ENCODE results near the gene PNMA1. TPM values are rescaled to one million over a fixed set of nuclear protein-coding genes. Genes with fewer than 3 reads are reported as not detected.
A peak's percentile ranks its signal among the peaks of the same experiment; 100 is the strongest.

The PNMA1 gene
- total RNA-seq, 2 experiments from 2014 or later: 6.0 to 14.5 TPM

DNA sequence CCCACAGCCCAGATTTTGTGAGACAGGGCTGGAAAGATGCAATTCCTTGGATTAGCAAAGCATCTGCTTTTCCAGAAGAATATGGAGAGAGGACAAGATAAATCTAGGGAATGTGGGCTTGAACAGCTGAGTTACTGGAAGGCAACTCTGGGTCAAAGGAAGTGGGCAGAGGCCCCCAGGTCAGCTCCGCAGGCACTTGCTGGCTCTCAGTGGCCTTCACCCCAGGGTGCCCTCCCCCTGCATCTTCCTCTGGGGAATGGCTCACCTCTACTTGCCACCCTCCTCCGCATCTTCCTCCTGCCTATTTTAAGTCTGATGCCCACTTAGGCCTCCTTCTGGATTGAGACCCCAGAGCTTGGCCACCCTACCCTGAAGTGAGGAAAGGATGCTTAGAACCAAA is 10.5 kb upstream of the PNMA1 start:
- Histone ChIP-seq H3K9me3 (ENCODE audit: low read length) (no peaks in the 10 kb centered on the region), H3K4me3 (ENCODE audit: low read depth, low read length, poor library complexity, severe bottlenecking) (no peak overlapping the region), H4K20me1 (ENCODE audit: insufficient read depth, low read length) (no peaks in the 10 kb centered on the region), H3K27ac (ENCODE audit: low read depth, low read length, poor library complexity, severe bottlenecking) (no peak overlapping the region), H3K4me2 (ENCODE audit: low read length) (no peak overlapping the region), H3K9me2 (ENCODE audit: insufficient read depth, low read length) (no peaks in the 10 kb centered on the region), H3K79me2 (ENCODE audit: insufficient read depth, low read depth, low read length) (peaks cover 12% of the 10 kb centered on the region; the same call in 1 of the 2 replicates), H3K36me3 (ENCODE audit: insufficient read depth, low read length) (peaks cover 99% of the 10 kb centered on the region), H3K4me1 (ENCODE audit: insufficient read depth, low read length, poor library complexity, severe bottlenecking) (peaks cover 9% of the 10 kb centered on the region), H2AFZ (ENCODE audit: low read length) (no peak overlapping the region)
- ChIA-PET POLR2A (interaction anchor here (1.6 kb wide), 1 partner anchor 10 kb away, joined by 3 read pairs; no protein-coding TSS in a partner anchor), CTCF (ENCODE audit: unreplicated experiment) (no interaction called here)
- DNase-seq (ENCODE audit: low spot score): no peak
- no TSS peak for BruUV-seq (replicated peaks)
- TF ChIP-seq, protein P1, sequence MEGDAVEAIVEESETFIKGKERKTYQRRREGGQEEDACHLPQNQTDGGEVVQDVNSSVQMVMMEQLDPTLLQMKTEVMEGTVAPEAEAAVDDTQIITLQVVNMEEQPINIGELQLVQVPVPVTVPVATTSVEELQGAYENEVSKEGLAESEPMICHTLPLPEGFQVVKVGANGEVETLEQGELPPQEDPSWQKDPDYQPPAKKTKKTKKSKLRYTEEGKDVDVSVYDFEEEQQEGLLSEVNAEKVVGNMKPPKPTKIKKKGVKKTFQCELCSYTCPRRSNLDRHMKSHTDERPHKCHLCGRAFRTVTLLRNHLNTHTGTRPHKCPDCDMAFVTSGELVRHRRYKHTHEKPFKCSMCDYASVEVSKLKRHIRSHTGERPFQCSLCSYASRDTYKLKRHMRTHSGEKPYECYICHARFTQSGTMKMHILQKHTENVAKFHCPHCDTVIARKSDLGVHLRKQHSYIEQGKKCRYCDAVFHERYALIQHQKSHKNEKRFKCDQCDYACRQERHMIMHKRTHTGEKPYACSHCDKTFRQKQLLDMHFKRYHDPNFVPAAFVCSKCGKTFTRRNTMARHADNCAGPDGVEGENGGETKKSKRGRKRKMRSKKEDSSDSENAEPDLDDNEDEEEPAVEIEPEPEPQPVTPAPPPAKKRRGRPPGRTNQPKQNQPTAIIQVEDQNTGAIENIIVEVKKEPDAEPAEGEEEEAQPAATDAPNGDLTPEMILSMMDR (conservative IDR thresholded peaks at IDR 0.05; ENCODE audit: low read length): no peak
- no peak for TF ChIP-seq EZH2phosphoT487 (IDR thresholded peaks at IDR 0.05; ENCODE audit: borderline replicate concordance, low read depth, low read length)
- intact Hi-C loops (cut with micrococcal nuclease; ENCODE audit: unreplicated experiment): no loop called here

DNA sequence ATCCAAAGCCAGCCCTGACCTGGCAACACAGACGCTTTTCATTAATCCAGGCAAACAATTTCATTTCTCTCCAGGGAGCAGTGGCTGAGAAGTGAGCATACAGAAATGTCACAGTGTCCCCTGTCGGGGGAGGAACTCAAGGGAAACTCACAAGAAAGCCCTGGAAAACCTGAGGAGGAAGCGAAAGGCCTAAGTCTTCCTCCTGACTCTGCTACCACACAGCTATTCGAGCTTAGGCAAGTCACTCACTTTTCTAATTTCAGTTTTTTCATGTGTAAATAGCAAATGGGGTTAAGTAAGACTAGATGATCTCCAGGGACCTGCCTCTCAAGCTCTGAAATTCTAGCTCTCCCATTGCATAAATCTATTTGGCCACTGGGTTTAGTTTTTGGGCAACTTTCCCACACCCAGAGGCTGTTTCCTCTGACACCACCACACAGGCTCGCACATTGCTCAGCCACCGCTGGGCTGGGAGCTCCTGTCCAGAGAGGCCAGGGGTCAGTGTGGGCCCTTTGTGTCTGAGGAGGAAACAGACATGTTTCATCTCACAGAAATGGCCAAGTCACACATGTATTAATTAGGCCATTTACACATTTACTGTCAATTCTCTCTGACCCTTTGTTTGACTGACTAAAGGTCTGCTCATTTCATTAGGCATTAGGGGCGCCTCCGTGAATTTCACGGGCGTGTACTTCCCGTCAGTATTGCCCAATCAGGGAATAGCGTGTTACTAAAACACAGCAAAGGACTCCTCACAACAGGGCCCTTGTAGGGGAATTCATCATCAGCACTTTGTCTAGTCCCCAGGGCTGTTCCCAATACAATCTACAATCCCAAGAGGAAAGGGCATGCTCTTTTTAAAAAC is 9.8 kb upstream of the PNMA1 start:
- ChIA-PET POLR2A (interaction anchor here (1.2 to 1.6 kb wide), 2 partner anchors 11 to 17 kb away, joined by 3 read pairs; no protein-coding TSS in a partner anchor), CTCF (ENCODE audit: unreplicated experiment) (interaction anchor here (0.6 kb wide), 1 partner anchor 10 kb away, joined by 3 read pairs; no protein-coding TSS in a partner anchor)
- Histone ChIP-seq H3K79me2 (ENCODE audit: insufficient read depth, low read depth, low read length) (peaks cover 12% of the 10 kb centered on the region; the same call in 1 of the 2 replicates), H3K4me2 (ENCODE audit: low read length) (no peak overlapping the region), H2AFZ (ENCODE audit: low read length) (no peak overlapping the region), H3K4me1 (ENCODE audit: insufficient read depth, low read length, poor library complexity, severe bottlenecking) (peaks cover 7% of the 10 kb centered on the region), H3K27ac (ENCODE audit: low read depth, low read length, poor library complexity, severe bottlenecking) (no peak overlapping the region), H3K36me3 (ENCODE audit: insufficient read depth, low read length) (peaks cover 98% of the 10 kb centered on the region), H3K9me2 (ENCODE audit: insufficient read depth, low read length) (no peaks in the 10 kb centered on the region), H3K9me3 (ENCODE audit: low read length) (no peaks in the 10 kb centered on the region), H4K20me1 (ENCODE audit: insufficient read depth, low read length) (no peaks in the 10 kb centered on the region), H3K4me3 (ENCODE audit: low read depth, low read length, poor library complexity, severe bottlenecking) (no peak overlapping the region)
- intact Hi-C loops (cut with micrococcal nuclease; ENCODE audit: unreplicated experiment): no loop called here
- TF ChIP-seq, protein P1 (conservative IDR thresholded peaks at IDR 0.05; ENCODE audit: low read length): no peak
- TF ChIP-seq EZH2phosphoT487 (IDR thresholded peaks at IDR 0.05; ENCODE audit: borderline replicate concordance, low read depth, low read length): no peak
- BruUV-seq (replicated peaks): TSS peak; percentile 20
- no peak for DNase-seq (ENCODE audit: low spot score)

DNA sequence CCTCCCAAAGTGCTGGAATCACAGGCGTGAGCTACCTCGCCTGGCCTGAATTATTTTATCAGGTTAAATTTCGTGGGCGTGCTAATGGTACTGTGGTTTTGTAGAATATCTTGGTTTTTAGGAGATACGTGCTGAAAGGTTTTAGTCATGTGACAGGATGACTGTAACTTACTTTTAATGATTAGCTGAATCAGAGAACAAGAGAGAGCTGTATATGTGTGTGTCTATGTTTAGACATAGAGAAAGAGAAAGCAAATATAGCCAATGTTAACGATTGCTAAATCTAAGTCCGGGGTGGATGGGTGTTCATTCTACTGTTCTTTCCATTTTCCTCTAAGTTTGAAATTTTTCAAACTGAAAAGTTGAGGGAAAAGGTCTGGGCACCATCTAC is 9.2 kb upstream of the PNMA1 start:
- no peaks in the 10 kb centered on the region for H3K9me3 ChIP-seq (ENCODE audit: low read length)
- CTCF ChIA-PET (ENCODE audit: unreplicated experiment): interaction anchor here (0.6 kb wide), 1 partner anchor 9 kb away, joined by 3 read pairs; no protein-coding TSS in a partner anchor

More for the DNA sequence above, 9.2 kb upstream of the PNMA1 start:
- peaks cover 11% of the 10 kb centered on the region; the same call in 1 of the 2 replicates for H3K79me2 ChIP-seq (ENCODE audit: insufficient read depth, low read depth, low read length)
- no peak overlapping the region for H3K4me3 ChIP-seq (ENCODE audit: low read depth, low read length, poor library complexity, severe bottlenecking)
- H3K36me3 ChIP-seq (ENCODE audit: insufficient read depth, low read length): peaks cover 97% of the 10 kb centered on the region
- no peaks in the 10 kb centered on the region for H4K20me1 ChIP-seq (ENCODE audit: insufficient read depth, low read length)
- H3K4me2 ChIP-seq (ENCODE audit: low read length): no peak overlapping the region
- intact Hi-C loops (cut with micrococcal nuclease; ENCODE audit: unreplicated experiment): no loop called here
- BruUV-seq (replicated peaks): no TSS peak
- no peak for DNase-seq (ENCODE audit: low spot score)
- H3K4me1 ChIP-seq (ENCODE audit: insufficient read depth, low read length, poor library complexity, severe bottlenecking): peaks cover under 1% of the 10 kb centered on the region
- POLR2A ChIA-PET: interaction anchor here (1.2 to 1.6 kb wide), 2 partner anchors 11 to 18 kb away, joined by 3 read pairs; no protein-coding TSS in a partner anchor
- H3K9me2 ChIP-seq (ENCODE audit: insufficient read depth, low read length): no peaks in the 10 kb centered on the region
- TF ChIP-seq EZH2phosphoT487 (IDR thresholded peaks at IDR 0.05; ENCODE audit: borderline replicate concordance, low read depth, low read length): no peak
- TF ChIP-seq, protein P1 (conservative IDR thresholded peaks at IDR 0.05; ENCODE audit: low read length): no peak
- H2AFZ ChIP-seq (ENCODE audit: low read length): no peak overlapping the region
- H3K27ac ChIP-seq (ENCODE audit: low read depth, low read length, poor library complexity, severe bottlenecking): no peak overlapping the region
